HG02610 (cell line): ENCODE measurements around the gene MYOCD.

Experiments
- ATAC-seq: cut with Tn5 transposase; IDR thresholded peaks from one replicate; pipeline ENCODE4 v1.9.1; 2021; ENCODE audit warnings: mild to moderate bottlenecking, moderate library complexity; ENCODE audit not compliant: unreplicated experiment

MYOCD gene

DNA sequence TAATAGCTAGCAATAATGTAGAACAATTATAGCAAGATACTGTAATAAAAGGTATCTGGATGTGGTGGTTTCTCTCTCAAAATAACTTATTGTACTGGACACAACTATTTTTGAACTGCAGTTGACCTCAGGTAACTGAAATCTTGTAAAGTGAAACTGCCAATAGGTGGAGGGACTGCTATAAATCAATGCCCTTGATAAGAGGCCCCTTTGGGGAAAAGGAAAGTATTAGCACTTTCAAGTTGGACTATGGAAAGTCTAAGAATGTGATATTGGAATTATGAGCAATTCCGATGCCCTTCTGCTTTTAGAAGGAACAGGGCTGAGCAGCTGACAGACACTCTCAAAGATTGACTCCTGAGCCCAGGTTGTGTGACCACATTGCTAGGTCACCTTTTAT is 79.1 kb downstream of the MYOCD start:
- ATAC-seq, result no peak

DNA sequence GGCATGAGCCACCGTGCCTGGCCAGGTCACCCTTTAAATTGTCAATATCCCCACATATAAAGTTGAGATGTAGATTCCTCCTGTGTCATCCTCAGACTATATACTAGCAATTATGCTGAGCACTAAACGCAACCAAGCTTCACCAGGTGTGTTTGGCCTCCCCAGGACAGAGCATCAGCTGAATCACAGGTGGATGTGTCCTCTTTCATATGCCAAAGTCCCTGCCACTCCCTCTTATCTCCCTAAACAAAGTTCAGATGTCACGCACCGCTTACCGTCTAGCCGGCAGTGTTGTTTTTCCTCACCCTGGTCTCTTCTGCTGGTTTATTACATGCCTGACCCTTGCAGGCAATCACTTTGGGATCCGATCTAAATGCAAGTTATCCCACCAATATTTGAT is 79.8 kb downstream of the MYOCD start:
- no peak for ATAC-seq

DNA sequence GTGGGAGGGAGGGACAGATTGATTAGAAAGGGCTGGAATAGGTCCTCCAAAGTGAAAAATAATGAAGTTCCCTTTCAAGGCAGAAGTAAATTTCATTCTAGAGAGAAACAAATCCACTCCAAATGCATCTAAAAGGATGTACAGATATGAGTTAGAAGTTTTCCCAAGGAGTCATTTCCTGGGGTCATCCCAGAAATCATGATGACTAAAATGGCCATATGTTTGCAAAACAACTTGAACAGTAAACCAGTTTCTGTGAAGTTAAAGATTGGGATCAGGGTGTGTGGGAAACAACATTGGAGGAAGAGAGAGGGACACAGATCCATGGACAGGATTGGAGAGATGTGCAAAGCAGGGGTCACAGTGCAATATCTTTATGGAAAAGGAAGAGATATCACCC is 91.1 kb downstream of the MYOCD start:
- ATAC-seq, result no peak

DNA sequence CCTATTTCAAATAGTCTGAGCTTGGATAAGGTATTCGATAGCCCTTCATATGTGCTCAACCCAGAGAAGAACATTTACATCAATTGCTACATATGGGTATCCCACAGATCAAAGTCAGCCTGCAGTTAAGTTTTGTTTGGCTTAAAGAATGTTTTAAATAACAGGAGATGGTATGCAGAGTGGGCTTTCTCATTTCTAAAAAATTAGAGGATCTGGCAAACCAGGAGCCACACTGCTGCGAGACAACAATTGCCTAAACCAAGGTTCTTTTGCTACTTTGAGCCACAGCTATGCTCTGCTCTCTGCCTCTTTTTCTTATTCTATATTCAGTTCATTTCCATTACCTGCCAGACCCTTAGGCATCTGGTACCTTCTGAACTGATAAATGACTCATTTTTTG is 93.4 kb downstream of the MYOCD start:
- ATAC-seq, result no peak

DNA sequence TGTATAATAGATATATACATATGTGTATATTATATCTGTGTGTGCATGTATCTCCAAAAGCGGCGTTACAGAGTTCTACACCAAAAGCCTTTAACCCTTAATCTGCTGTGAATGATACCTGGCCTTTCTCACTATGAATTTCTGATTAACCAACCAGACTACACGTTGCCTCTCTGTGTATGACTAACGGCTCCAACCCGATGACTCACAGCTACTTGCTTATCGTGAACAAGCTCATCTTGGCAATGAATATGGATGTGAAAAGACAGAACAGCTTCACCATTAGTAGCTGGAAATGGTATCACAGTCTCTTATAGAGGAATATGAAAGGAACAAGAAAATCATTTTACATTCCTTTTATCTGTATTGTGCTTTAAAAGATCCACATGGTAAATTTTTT is 99.9 kb downstream of the MYOCD start:
- ATAC-seq, result no peak

DNA sequence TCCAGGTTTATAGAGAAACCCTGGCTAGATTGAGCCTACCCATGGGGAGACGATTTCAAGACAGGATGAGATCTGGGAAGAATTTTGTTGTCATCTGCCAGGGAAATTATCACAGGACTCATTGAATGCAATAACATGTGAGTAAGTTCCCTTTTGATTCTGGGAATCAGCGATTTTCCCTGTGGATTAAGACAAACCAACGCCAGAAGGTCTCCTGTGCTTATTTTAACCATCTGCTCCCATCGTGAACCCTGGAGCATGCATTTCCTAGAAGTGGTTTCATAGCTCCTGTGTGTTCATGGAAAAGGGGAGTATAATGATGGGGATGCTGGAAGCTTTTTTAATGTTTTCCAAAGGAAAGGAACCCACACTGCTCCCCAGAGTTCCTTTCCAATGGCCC is 102.6 kb downstream of the MYOCD start:
- no peak for ATAC-seq

DNA sequence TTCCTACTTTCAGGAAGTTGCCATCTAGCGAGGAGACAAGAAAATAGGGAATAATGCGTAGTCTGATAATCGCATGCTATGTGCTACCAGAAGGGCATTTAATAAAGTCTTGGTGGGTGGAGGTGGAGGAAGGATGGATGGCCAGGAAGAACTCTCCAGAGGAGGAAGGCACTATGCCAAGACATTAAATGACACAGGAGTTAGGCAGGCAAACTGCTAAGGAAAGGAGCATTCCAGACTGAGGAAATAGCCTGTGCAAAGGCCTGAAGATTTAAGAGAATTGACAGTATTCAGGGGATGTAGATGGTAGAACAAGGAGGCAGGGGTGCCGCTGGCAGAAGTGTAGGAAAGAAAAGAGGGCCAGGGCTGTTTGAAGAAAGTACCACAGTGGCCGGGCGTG is 104.3 kb downstream of the MYOCD start:
- ATAC-seq, result no peak

DNA sequence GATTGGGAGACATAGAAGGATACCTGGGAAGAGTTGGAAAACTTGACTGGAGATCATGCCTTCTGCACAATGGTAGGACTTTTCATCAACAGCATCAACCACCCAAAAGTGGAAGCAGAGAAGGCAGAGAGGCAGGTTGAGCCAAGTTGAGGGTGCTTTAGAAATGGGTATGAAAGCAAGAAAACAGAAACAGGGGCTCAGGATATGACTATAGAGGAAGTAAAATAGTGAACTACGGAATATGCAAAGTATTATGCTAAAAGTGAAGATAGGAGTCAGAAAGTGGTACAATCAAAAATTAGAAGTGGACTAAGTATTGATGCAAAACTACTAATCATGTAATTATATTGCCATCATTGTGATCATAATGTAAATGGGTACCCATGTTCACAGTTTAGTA is 107.5 kb downstream of the MYOCD start:
- ATAC-seq, result no peak

DNA sequence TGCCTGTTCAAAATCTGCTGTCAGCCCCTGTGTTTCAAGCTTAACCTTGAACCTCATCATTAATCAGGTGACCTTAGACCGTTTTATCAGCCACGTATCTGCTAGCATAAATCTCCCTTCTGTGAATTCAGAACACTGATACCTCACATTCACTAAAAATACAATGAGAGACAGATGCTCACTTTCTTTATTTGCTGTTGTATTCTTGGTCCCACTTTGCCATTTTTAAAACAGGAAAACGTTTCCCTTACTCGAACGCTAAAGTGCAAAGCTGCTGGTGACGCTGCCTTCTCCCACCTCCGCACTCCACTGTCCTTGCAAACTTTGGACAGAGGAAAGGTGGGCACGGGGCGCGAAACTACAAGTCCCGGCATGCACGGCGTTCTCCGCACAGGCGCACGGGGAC is 123.4 kb downstream of the MYOCD start:
- ATAC-seq, result peak; percentile 87

DNA sequence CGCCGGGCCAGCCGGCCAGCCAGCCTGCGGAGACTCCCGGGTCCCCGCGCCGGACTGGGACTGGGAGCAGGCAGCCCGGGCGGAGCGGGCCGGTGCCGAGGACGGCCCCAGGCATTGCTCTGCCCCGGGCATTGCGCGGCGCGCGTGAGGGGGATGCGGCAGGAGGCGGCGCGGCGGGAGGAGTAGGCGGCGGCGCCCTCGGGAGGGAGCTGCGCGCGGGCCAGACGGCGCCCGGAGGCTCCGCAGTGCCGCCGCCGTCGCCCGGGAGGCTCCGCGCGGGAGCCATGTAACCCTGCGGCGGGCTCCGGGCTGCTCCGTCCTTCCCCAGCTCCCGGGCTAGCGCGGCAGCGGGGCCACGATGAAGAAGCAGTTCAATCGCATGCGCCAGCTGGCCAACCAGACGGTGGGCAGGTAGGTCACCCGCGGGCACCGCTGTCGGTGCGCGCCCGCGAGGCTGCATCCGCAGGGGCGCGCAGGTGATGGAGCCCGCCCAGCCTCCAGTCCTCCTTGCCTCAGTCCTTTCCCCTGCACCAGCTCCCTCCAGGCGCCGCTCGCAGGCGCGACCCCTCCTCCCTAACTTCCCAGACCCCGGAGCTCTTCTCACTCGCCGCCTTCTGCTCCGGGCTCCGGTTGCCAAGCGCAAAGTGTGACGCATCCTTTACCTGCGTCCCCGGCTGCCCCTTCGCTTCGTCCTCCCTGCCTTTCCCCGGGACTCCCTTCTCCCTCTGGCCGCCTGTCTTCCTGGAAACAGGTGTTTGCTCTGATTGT is 124.0 kb downstream of the MYOCD start, which contains the start of gene ARHGAP44:
TSS of gene ARHGAP44 (plus strand) at position 18 of the 768 bp plus-strand sequence. CDS start at position 359, 341 bp downstream.
- peak; percentile 69 for ATAC-seq

DNA sequence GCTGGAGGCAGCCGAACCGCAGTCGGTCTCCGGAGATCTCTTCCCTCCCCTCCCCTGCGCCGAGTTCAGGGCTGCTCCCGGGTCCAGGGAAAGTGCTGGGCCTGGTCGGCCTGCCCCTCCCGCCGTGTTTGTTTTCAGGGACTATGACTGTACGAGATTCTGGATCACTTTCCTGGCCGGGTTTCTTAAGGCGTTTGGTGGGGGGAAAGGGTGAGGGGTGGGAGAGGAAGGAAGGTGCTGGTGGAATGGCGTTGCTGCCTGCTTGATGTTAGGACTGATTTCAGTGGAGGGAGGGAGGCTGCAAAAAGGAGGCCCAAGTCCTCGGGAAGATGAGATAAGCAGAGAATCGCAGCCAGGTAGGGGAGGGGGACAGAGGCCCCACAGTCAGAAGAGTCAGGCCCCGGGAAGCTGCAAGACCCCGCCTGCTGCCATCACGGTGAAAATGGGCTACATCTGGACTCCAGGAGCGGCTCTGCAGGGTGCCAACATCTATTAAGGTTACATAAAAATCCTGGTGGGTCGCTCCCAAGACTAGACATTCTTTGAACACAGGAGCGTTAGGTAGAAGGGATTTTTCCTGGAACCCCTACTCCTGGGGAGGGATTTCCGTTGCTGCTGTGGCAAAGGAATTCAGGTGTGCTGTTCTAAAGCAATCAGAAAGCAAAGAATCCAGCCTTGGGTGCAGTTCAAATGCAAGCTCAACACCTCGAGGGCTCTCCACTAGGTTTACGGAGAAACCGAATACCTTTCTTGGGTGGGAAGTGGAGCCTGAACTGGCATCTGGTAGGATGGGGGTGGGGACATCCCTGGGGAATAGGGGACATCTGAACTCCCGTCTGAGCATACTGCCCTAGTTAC is 124.8 kb downstream of the MYOCD start:
- ATAC-seq, result no peak

DNA sequence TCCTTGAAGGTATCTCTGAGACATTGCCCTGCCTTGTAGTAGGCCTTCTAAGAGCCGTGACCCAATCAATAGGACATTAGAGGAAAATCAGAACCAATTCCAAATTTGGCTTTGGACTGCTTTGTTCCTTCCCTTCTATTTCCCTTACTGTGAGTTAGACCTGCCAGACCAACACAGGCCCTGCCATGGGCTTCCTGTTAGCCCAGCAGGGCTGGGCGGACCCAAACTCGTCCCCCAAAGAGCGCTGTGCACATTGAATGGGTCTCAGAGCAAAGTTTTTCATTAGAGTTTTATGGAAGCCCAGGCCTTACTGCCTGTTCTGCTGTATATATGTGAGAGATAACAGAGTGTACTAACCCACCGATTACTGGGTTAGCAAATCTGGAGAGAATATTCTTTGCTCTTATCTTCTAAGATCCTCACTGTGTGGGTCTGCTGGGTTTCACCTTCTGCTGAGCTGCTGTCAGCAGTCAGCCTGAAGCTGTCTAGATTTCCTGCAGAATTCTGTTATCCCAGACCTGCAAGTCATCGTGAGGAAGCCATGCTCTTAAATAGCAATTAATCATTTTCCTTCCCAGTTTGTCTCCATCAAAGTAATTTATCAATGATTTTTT is 129.3 kb downstream of the MYOCD start:
- ATAC-seq, result no peak

DNA sequence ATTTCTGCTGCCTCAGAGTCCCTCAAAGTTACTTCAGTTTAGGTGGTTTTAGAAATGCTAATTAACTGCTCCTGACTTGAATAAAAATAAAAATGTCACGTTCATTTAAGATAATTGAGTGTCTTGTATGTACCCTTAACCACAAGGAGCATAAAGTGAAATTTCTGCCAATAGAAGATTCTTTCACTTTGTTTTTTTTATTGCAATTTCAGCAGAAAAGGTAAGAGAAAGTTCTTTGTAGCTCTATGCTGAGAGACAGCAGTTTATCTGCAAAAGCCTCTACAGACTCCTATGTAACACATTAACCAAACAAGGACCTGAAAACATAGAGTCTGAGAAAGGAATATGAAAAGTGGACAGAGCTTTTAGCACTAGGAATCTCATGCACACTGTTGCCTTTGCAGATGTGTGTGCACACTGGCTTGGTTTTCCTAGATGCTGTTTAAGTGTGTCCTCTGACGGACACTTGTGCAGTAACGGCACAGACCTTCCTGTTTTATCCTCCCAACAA is 135.2 kb downstream of the MYOCD start:
- no peak for ATAC-seq

DNA sequence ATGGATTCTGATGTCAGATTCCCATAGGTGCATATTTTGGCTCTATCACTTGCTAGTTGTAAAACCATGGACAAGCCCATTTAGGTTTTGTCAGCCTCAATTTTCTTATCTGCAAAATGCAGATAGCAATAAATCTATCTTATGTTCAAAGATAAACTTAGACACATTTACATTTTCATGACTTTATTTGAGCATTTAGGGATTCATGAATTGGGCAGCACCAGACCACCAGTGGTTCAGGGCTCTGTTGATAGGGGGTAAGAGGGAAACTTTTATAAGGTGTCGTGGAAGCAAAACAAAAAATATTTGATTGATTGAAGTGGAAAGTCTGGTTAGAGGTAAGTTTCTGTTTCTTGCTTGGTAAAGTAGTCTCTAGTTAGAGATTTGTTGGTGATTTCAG is 140.9 kb downstream of the MYOCD start:
- no peak for ATAC-seq

DNA sequence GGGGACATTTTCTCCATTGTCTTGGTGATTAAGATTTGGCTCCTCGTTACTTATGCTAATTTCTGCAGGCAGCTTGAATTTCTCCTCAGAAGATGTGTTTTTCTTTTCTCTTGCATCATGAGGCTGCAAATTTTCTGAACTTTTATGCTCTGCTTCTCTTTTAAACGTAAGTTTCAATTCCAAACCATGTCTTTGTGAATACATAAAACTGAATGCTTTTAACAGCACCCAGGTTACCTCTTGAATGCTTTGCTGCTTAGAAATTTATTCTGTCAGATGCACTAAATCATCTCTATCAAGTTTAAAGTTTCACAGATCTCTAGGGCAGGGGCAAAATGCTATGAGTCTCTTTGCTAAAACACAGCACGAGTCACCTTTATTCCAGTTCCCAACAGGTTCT is 143.0 kb downstream of the MYOCD start:
- no peak for ATAC-seq

DNA sequence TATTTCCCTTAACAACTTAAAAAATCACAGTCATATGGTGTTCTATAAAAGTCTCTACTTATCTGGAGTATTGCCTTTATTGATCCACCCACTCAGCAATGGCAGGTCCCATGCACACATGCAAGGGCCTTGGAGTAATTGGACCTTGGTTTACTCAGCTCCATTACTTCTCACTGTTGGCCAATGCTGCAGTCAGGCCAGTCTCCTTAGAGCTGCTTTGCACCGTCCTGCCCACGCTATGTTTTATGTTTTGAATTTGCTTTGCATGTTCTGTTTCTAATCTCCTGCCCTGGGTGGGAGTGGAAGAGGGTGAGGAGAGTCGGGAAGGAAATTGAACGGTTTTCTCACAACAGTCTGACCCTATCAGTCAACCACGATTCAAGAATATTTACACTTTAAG is 147.2 kb downstream of the MYOCD start:
- no peak for ATAC-seq

DNA sequence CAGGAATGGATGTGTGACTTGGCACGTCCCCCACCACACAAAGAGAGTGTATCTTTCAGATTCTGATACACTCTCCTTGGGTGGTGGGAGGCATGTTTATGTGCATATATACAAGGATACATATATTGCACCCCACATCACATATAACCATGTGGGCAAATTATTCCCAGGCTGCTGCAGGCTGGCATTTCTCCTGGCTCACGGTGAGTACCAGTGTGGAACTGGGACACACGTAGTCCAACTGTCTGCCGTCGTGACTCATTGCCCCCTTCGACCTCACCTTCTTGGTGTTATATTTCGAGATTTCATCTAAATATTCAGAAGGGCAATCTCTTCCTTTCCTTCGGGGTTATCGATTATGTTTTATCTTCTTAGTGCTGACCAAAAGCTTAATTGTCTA is 148.0 kb downstream of the MYOCD start:
- ATAC-seq, result no peak

DNA sequence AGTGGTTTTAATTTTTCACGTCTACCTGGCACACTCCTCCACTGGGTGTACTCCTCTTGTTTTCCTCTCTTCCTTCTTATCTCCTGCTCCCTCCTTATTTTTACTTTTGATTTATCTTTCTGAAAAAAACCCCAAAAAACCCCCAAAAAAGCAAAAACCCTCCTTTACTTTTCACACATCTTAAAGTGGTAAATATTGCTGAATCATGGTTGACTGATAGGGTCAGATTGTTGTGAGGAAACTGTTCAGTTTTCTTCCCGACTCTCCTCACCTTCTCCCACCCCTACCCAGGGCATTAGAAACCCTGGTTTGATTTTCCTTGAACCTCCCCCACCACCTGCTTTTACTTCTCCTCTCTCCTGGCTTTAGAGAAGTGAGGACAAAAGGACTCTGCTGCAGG is 149.0 kb downstream of the MYOCD start:
- ATAC-seq, result no peak

DNA sequence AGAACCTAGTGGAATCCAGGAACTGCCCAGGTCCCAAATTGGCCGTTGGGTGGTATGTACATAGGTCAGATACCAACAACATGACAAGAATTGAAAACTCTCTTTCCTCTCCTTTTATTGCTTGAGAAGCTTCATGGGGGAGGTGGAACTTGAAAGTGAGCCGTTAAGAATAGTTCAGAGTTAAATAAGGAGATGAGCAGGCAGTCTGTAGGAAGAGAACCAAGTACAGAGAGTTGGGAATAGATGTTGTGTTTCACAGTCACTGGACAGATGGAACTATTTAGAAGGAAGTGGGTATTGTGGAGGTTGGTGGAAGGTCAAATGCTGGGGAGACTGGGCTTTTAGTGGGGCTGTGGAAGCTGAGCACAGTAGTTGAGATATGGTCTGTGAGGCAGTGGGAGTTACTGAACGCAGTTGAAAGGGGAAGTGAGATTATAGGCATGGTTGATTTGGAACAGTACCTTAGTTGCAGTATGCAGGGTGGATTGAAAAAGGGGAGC is 150.0 kb downstream of the MYOCD start:
- ATAC-seq, result peak; percentile 99
